Naive thymus-derived CD8-positive, alpha-beta T cell (primary cell): ENCODE data around the gene TMEM87A. TPM values are rescaled to one million over a fixed set of nuclear protein-coding genes. Genes with fewer than 3 reads are reported as not detected.
"Not testable (repeated sequence)": the region's sequence is repeated elsewhere in the genome, so short reads cannot be mapped to it uniquely, and the experiment has no call there.

Experiments
- ATAC-seq, 2 donors: fragments of 150-1000 bp; cut with Tn5 transposase in 1 of 2; sonication (Bioruptor Pico), chemical (Tn5 transposase) in 1 of 2; 1 replicate in 1 of 2; 2 replicates in 1 of 2; pipeline ENCODE4 v1.10.0; 2021; ENCODE audit warnings: mild to moderate bottlenecking in 2 of 2, moderate library complexity in 2 of 2
- POLR2A ChIA-PET: fragments of 350-600 bp; sonication (Branson Sonifier 250); formaldehyde crosslinking; loops from one replicate; lab custom pipeline; 2021; ENCODE audit warnings: antibody characterized with exemption; lab: Charles Lee
- DNase-seq, 10 donors: peaks; one replicate each; pipeline versions ENCODE4 v3.0.0 to v3.0.0-alpha.2; 2020 to 2022
- H3K27ac Mint-ChIP-seq, 10 donors: one replicate each; pipeline ENCODE4 v1.8.0; 2020 to 2022; ENCODE audit warnings: mild to moderate bottlenecking in 10 of 10, mixed read lengths in 10 of 10, moderate library complexity in 4 of 10, inconsistent platforms in 1 of 10
- H3K27me3 Mint-ChIP-seq, 5 donors: one replicate each; pipeline ENCODE4 v1.8.0; 2021 to 2022; ENCODE audit warnings: mixed read lengths in 5 of 5
- H3K36me3 Mint-ChIP-seq, 3 donors: one replicate each; pipeline ENCODE4 v1.8.0; 2020 to 2022; ENCODE audit warnings: mixed read lengths in 3 of 3, mild to moderate bottlenecking in 2 of 3, inconsistent platforms in 1 of 3
- H3K4me1 Mint-ChIP-seq, 4 donors: one replicate each; pipeline ENCODE4 v1.8.0; 2021 to 2022; ENCODE audit warnings: mixed read lengths in 4 of 4
- H3K4me3 Mint-ChIP-seq, 10 donors: one replicate each; pipeline ENCODE4 v1.8.0; 2020 to 2022; ENCODE audit warnings: mild to moderate bottlenecking in 10 of 10, mixed read lengths in 10 of 10, moderate library complexity in 6 of 10, inconsistent platforms in 1 of 10
- H3K9me3 Mint-ChIP-seq, 9 donors: one replicate each; pipeline ENCODE4 v1.8.0; 2020 to 2022; ENCODE audit warnings: mixed read lengths in 9 of 9, mild to moderate bottlenecking in 3 of 9, inconsistent platforms in 1 of 9, moderate library complexity in 1 of 9
- polyA plus RNA-seq, 3 donors: library from polyadenylated mRNA; unstranded; fragments of 300-500 nt; fragmentation: Illumina TruSeq; gene quantifications; one replicate each; pipeline ENCODE4 v1.2.3, GENCODE V29; 2021
- total RNA-seq, 8 experiments: library from RNA in 2 of 8; stranded (reverse) in 2 of 8; gene quantifications; one replicate each; pipeline ENCODE4 v1.2.3 and lab custom pipeline; 2021 to 2026

TMEM87A gene
- total and polyA plus RNA-seq, 5 experiments from 2014 or later = 48.9 to 63.7 (median 54.0) TPM

DNA sequence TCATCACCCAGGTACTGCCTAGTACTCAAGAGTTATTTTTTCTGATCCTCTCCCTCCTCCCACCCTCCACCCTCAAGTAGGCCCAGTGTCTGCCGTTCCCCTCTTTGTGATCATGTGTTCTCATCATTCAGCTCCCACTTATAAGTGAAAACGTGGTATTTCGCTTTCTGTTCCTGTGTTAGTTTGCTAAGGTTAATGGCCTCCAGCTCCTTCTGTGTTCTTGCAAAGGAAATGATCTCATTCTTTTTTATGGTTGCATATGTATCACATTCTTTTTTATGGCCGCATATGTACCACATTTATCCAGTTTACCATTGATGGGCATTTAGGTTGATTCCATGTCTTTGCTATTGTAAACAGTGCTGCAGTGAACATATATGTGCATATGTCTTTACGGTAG is 8.4 kb downstream of the TMEM87A start:
- Mint-ChIP-seq H3K27ac (no peak overlapping the region), H3K9me3 (no peaks in the 10 kb centered on the region), H3K27me3 (no peaks in the 10 kb centered on the region), H3K4me1 (peaks cover 0 to 19% (median 10%) of the 10 kb centered on the region in 4 donors), H3K4me3 (no peak overlapping the region), H3K36me3 (peaks cover 7 to 84% (median 35%) of the 10 kb centered on the region in 3 donors)
- no peak for ATAC-seq
- DNase-seq = no peak
- POLR2A ChIA-PET = interaction anchor here (0.6 to 1.0 kb wide), 2 partner anchors 8 to 865 kb away, joined by 3 to 4 read pairs; partner anchors contain the start of genes GANC and TMEM87A

DNA sequence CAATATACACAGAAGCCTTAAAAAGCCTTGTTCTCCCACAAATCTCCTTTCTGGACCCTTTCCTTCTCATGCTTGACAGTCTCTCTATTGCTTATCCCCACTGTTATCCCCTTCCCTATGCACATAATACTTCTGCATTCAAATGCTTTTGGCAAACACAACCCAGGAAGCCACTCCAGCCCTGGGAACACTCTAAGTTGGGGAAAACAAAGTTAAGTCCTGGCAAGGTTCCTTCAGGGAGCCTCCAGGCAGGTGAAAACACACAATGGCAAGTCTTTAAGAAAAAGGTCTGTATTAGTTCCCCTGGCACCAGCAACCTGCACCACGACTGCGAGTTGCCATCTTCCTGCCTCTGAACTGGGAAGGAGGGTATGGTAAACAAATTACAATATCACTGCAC is 19.9 kb downstream of the TMEM87A start:
- DNase-seq (no peak), ATAC-seq (no peak)
- peaks cover 0 to 10% (median 0%) of the 10 kb centered on the region in 9 donors for H3K9me3 Mint-ChIP-seq
- no peak overlapping the region for H3K27ac Mint-ChIP-seq
- H3K4me1 Mint-ChIP-seq = peaks cover 0 to 17% (median 15%) of the 10 kb centered on the region in 4 donors
- no peak overlapping the region for H3K4me3 Mint-ChIP-seq
- POLR2A ChIA-PET = no interaction called here
- peaks cover 13 to 50% (median 37%) of the 10 kb centered on the region in 3 donors for H3K36me3 Mint-ChIP-seq
- H3K27me3 Mint-ChIP-seq = no peaks in the 10 kb centered on the region

DNA sequence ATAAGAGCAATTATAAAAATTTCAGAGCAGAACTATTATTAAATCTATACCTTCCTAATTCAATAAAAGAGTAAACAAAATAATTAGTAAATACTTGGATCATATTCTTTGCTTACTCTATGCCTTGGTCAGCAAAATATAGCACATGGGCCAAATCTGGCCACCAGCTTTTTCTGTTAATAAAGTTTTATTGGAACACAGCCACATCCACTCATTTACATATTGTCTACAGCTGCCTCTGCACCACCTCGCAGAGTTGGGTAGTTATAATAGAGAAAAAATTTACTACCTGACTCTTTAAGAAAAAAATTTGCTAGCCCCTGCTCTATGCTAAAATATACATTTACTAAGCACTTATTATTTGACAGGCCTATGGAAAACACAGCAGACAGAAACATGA is 32.4 kb downstream of the TMEM87A start:
- peak overlapping the region in 2 of 10 donors; percentile 19 to 76 for H3K27ac Mint-ChIP-seq
- H3K4me3 Mint-ChIP-seq = no peak overlapping the region
- DNase-seq (no peak), ATAC-seq (no peak)
- H3K27me3 Mint-ChIP-seq = no peaks in the 10 kb centered on the region
- peaks cover 0 to 72% (median 21%) of the 10 kb centered on the region in 3 donors for H3K36me3 Mint-ChIP-seq
- H3K4me1 Mint-ChIP-seq = peaks cover 3 to 13% (median 9%) of the 10 kb centered on the region in 4 donors
- POLR2A ChIA-PET = no interaction called here
- H3K9me3 Mint-ChIP-seq = no peaks in the 10 kb centered on the region

DNA sequence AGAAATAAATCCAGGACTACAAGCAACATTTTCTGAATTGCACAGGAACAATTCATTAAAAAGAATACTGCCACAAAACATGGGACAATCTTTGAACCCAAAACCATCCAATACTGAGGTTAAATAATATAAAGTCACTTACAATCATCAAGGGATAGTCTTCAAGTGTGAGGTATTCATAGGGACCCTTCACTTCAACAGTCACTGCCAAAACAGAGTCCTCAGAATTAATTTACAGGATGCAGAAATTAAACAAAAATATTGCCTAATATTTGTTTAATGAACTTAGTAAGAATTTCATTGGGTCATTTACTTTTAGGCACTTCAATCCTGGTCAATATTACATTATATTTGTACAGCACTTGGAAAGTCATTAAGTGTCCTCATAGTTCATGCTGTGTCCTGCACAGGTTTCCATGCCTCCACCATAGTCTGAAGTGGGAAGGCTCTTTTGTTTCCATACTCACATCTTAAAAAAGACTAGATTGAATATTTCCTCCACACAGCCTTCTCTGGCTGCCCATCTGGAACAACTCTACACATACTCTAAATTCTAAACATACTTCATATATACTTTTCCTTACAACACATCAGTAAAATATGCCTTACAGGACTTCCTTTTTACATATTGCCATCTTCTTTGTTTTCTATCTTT is 33.6 kb downstream of the TMEM87A start:
- peak overlapping the region in 3 of 10 donors; percentile 25 to 78 (median 27) for H3K27ac Mint-ChIP-seq
- no peaks in the 10 kb centered on the region for H3K9me3 Mint-ChIP-seq
- DNase-seq = no peak
- H3K36me3 Mint-ChIP-seq = peaks cover 0 to 77% (median 27%) of the 10 kb centered on the region in 3 donors
- peaks cover 0 to 11% (median 8%) of the 10 kb centered on the region in 4 donors for H3K4me1 Mint-ChIP-seq
- POLR2A ChIA-PET = no interaction called here
- ATAC-seq = no peak
- H3K27me3 Mint-ChIP-seq = no peaks in the 10 kb centered on the region
- H3K4me3 Mint-ChIP-seq = no peak overlapping the region

DNA sequence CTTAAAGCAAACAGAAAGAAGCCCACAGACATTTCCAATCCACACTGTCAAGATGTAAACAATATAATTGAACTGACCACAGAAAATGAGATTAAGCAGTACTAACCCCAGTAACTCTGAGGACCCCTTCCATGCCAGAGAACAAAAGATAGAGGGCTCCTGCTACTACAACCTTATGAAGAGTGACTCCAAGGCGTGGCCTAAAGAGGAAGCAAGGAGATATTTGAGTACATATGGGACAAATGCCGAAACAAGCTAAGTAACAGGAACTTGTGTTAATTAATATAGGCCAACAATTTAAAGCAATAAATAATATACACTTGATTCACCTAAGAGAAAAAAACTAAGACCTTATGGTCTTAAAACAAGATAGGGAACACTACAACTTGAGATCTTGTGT is 40.1 kb downstream of the TMEM87A start:
- peak overlapping the region in 4 of 10 donors; percentile 2 to 62 (median 28) for H3K27ac Mint-ChIP-seq
- POLR2A ChIA-PET = no interaction called here

DNA sequence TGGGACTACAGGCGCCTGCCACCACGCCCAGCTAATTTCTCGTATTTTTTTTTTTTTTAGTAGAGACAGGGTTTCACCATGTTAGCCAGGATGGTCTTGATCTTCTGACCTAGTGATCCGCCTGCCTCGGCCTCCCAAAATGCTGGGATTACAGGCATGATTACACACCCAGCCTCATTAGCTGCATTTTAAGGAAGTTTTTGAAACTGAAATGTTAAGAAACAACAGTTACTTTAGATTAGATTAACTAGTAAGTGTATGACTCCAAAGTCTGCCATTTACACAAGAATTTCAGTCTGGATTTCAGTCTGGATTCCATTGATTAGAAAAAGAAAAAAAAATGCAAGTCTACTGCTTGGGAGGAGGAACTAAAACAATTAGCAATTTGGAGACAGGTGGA is 40.6 kb downstream of the TMEM87A start:
- ATAC-seq (no peak), DNase-seq (no peak)
- Mint-ChIP-seq H3K27ac (peak overlapping the region in 2 of 10 donors; percentile 2 to 62), H3K4me3 (no peak overlapping the region), H3K9me3 (no peaks in the 10 kb centered on the region), H3K4me1 (peaks cover 0 to 8% (median under 1%) of the 10 kb centered on the region in 4 donors), H3K27me3 (no peaks in the 10 kb centered on the region), H3K36me3 (peaks cover 0 to 95% (median 21%) of the 10 kb centered on the region in 3 donors)
- POLR2A ChIA-PET = no interaction called here

More for the DNA sequence above, 40.1 kb downstream of the TMEM87A start:
- Mint-ChIP-seq H3K9me3 (no peaks in the 10 kb centered on the region), H3K27me3 (no peaks in the 10 kb centered on the region), H3K4me3 (no peak overlapping the region), H3K36me3 (peaks cover 0 to 95% (median 21%) of the 10 kb centered on the region in 3 donors), H3K4me1 (peaks cover 0 to 8% (median under 1%) of the 10 kb centered on the region in 4 donors)
- ATAC-seq = no peak
- no peak for DNase-seq

DNA sequence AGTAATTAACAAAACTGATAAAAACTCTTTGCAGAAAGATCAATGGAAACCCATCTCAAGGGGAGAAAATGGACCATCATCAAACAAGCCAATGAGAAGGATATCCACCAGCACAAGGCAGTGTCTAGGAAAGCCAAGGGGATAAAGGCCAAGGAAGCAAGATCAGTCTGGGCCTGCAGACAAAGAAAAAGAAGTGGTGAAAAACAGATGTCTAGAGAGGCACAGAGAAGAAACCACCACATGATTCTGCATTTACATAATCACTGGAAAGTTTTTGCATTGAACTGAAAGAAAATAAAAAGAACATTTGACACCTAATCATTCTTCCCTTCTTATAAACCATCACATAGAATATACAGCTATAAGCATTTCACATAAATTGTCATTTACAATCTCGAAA is 42.1 kb downstream of the TMEM87A start:
- Mint-ChIP-seq H3K4me1 (peaks cover 0 to 5% (median under 1%) of the 10 kb centered on the region in 4 donors), H3K9me3 (no peaks in the 10 kb centered on the region), H3K27me3 (no peaks in the 10 kb centered on the region), H3K36me3 (peaks cover 0 to 95% (median 15%) of the 10 kb centered on the region in 3 donors), H3K27ac (peak overlapping the region in 5 of 10 donors; percentile 37 to 85 (median 58)), H3K4me3 (no peak overlapping the region)
- no peak for ATAC-seq
- POLR2A ChIA-PET = no interaction called here
- no peak for DNase-seq

DNA sequence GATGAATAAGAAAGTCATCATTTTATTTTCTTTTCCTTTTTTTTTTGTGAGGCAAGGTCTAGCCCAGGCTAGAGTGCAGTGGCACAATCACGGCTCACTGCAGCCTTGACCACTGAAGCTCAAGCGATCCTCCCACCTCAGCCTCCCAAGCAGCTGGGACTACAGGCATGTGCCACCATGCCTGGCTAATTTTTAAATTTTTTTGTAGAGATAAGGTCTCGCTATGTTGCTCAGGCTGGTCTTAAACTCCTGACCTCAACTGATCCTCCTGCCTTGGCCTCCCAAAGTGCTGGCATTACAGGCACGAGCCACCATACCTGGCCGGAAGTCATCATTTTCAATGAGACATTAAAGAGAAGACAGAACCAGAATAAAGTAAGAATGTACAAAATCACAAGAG is 44.3 kb downstream of the TMEM87A start:
- H3K27me3 Mint-ChIP-seq, H3K9me3 Mint-ChIP-seq, DNase-seq, POLR2A ChIA-PET, ATAC-seq, H3K4me3 Mint-ChIP-seq, H3K4me1 Mint-ChIP-seq: not testable (repeated sequence)
- H3K36me3 Mint-ChIP-seq = peaks cover 4 to 97% (median 8%) of the 10 kb centered on the region in 3 donors
- peak overlapping the region in 1 of 10 donors; percentile 7 for H3K27ac Mint-ChIP-seq

DNA sequence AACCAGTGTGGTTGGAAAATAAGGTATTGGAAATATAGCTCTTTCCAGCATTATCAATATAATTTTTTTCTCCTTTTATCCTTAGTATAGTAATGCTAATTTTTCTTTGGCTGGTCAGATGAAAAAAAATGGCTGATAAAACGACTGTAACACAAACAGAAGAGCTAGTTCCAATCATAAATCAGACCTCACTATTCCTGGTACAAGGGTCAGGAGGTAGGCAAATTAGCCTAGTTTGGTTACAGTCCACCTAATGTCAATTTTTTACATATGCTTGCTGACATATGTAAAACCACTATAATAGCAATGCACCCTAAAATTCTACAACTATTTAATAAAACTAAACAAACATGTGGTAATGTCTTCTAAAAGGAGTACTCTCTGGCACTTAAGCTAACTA is 45.2 kb downstream of the TMEM87A start:
- Mint-ChIP-seq H3K9me3 (no peaks in the 10 kb centered on the region), H3K4me3 (no peak overlapping the region), H3K27ac (peak overlapping the region in 2 of 10 donors; percentile 7 to 34), H3K36me3 (peaks cover 4 to 97% (median 8%) of the 10 kb centered on the region in 3 donors), H3K4me1 (peaks cover 0 to 1% (median under 1%) of the 10 kb centered on the region in 4 donors), H3K27me3 (no peaks in the 10 kb centered on the region)
- no peak for ATAC-seq
- DNase-seq = no peak
- POLR2A ChIA-PET = interaction anchor here (0.6 kb wide), 1 partner anchor 20 kb away, joined by 3 read pairs; the partner anchor contains the start of gene VPS39

DNA sequence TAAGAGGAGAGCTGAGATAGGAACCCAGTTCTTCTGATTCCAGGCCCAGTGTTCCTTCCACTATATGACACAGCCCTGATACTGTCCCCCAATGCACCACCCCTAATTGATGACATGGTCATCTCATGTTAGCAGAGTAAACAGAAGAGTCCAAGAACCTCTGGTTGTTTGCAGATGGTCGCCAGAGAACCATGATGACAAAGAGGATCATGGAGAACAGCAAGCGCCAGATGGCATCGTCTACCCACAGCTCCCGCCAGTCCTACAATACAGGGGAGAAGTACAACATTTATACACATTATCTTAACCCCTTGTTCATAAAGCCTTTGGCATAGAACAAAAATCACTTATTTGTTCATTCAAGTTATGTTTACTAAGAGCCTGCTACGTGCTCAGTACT is 46.6 kb downstream of the TMEM87A start:
- no peak for ATAC-seq
- POLR2A ChIA-PET = no interaction called here
- DNase-seq = no peak
- peaks cover 0 to 1% (median 0%) of the 10 kb centered on the region in 4 donors for H3K4me1 Mint-ChIP-seq
- peak overlapping the region in 3 of 10 donors; percentile 46 to 71 (median 61) for H3K27ac Mint-ChIP-seq
- no peaks in the 10 kb centered on the region for H3K27me3 Mint-ChIP-seq
- no peak overlapping the region for H3K4me3 Mint-ChIP-seq
- H3K9me3 Mint-ChIP-seq = no peaks in the 10 kb centered on the region
- H3K36me3 Mint-ChIP-seq = peaks cover 4 to 94% (median 8%) of the 10 kb centered on the region in 3 donors

DNA sequence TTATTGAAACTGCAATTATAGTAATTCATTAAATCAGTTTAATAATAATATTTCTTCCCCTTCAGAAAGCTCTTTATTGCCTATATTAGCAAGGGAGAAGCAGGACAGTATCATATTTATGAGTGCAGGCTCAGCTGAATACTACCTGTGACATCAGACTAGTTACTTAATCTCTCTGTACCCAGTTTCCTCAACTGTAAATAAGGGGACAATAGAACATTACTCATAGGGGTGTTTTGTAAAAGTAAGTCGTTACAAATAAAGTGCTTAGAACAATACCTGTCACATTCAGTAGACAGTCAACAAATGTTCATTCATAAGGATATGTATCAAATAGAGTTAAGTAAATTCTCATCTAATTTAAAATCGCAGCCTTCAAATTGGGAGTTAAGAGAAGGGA is 53.0 kb downstream of the TMEM87A start:
- peaks cover 4 to 85% (median 4%) of the 10 kb centered on the region in 3 donors for H3K36me3 Mint-ChIP-seq

DNA sequence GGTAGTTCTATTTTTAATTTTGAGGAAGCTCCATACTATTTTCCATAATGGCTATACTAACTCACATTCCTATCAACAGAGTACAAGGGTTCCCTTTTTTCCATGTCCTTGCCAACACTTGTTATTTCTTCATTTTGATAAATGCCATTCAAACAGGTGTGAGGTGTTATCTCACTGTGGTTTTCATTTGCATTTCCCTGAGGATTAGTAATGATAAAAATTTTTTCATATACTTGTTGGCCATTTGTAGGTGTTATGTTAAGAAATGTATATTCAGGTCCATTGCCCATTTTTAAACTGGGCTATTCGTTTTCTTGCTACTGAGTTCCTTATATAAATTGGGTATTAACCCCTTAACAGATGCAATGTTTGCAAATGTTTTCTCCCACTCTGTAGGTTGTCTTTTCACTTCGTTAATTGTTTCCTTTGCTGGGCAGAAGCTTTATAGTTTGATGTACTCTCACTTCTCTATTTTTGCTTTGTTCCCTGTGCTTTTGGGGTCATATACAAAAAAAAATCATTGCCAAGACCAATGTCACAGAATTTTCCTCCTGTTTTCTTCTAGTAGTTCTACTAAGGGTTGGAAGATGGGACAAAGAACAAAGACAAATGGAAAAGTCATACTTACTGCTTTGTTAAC is 54.2 kb downstream of the TMEM87A start:
- ATAC-seq = no peak
- Mint-ChIP-seq H3K36me3 (peaks cover 0 to 83% (median 4%) of the 10 kb centered on the region in 3 donors), H3K27ac (peak overlapping the region in 3 of 10 donors; percentile 15 to 61 (median 52)), H3K27me3 (no peaks in the 10 kb centered on the region), H3K4me1 (peaks cover 0 to 6% (median 2%) of the 10 kb centered on the region in 4 donors), H3K9me3 (no peaks in the 10 kb centered on the region), H3K4me3 (no peak overlapping the region)
- POLR2A ChIA-PET = no interaction called here
- no peak for DNase-seq

More for the DNA sequence above, 53.0 kb downstream of the TMEM87A start:
- no peak for ATAC-seq
- Mint-ChIP-seq H3K4me1 (peaks cover 0 to 6% (median 0%) of the 10 kb centered on the region in 4 donors), H3K27me3 (no peaks in the 10 kb centered on the region), H3K4me3 (no peak overlapping the region), H3K9me3 (no peaks in the 10 kb centered on the region), H3K27ac (peak overlapping the region in 3 of 10 donors; percentile 21 to 58 (median 39))
- no peak for DNase-seq
- POLR2A ChIA-PET = no interaction called here

DNA sequence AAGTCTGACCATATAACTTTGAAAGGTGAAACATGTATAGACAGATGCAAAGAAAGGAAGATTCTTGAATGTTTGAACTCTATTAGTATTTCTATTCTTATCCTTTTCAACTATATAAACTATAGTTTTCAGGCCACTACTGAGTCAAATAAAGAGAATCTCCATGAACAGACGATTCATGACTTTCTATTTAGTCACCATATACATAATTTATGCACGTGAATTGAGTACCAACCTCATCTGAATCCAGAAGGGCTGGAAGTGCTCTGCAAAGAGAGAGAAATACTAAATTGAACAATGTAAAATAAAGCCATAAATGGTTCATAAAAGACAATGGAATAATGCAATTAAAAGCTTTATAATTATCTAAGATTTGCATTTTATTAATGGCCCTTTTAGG is 55.7 kb downstream of the TMEM87A start:
- H3K9me3 Mint-ChIP-seq = no peaks in the 10 kb centered on the region
- H3K4me1 Mint-ChIP-seq = peaks cover 0 to 7% (median 3%) of the 10 kb centered on the region in 4 donors
- no peaks in the 10 kb centered on the region for H3K27me3 Mint-ChIP-seq
- DNase-seq (no peak), ATAC-seq (no peak)
- POLR2A ChIA-PET = no interaction called here
- peaks cover 0 to 77% (median 6%) of the 10 kb centered on the region in 3 donors for H3K36me3 Mint-ChIP-seq
- H3K4me3 Mint-ChIP-seq = no peak overlapping the region
- H3K27ac Mint-ChIP-seq = peak overlapping the region in 2 of 10 donors; percentile 11 to 37
